Liver (tissue), 9 donors: ENCODE measurements around the gene NOS1AP. TPM values are rescaled to one million over a fixed set of nuclear protein-coding genes. Genes with fewer than 3 reads are reported as not detected.

Experiments
- DNase-seq: peaks from one replicate; pipeline ENCODE4 v3.0.0-alpha.2; 2017; ENCODE audit warnings: low spot score
- H3K27ac ChIP-seq, 2 donors: one replicate each; pipeline ENCODE4 v1.7.0; 2013; ENCODE audit warnings: inconsistent platforms in 2 of 2, low read length in 2 of 2, control low read depth in 1 of 2, low read depth in 1 of 2, mild to moderate bottlenecking in 1 of 2
- H3K27me3 ChIP-seq, 4 donors: one replicate each; pipeline versions ENCODE4 v1.6.1 to v1.7.0; 2013; ENCODE audit warnings: low read length in 3 of 4, inconsistent platforms in 1 of 4, mild to moderate bottlenecking in 1 of 4, moderate library complexity in 1 of 4; ENCODE audit not compliant: control insufficient read depth in 4 of 4, insufficient read depth in 4 of 4
- H3K36me3 ChIP-seq, 4 donors: one replicate each; pipeline versions ENCODE4 v1.6.1 to v1.7.0; 2013; ENCODE audit warnings: low read length in 3 of 4, mild to moderate bottlenecking in 3 of 4, low read depth in 1 of 4, moderate library complexity in 1 of 4; ENCODE audit not compliant: control insufficient read depth in 4 of 4, insufficient read depth in 3 of 4
- H3K4me1 ChIP-seq, 4 donors: one replicate each; pipeline versions ENCODE4 v1.6.1 to v1.7.0; 2013; ENCODE audit warnings: low read length in 3 of 4, mild to moderate bottlenecking in 3 of 4, moderate library complexity in 1 of 4; ENCODE audit not compliant: control insufficient read depth in 4 of 4, insufficient read depth in 4 of 4
- H3K4me3 ChIP-seq, 3 donors: one replicate each; pipeline versions ENCODE4 v1.6.1 to v1.7.0; 2013; ENCODE audit warnings: low read length in 3 of 3, control low read depth in 1 of 3, low read depth in 1 of 3, mild to moderate bottlenecking in 1 of 3
- H3K9ac ChIP-seq, 2 donors: one replicate each; pipeline ENCODE4 v1.7.0; 2013; ENCODE audit warnings: low read length in 2 of 2, mild to moderate bottlenecking in 2 of 2, moderate library complexity in 2 of 2, control low read depth in 1 of 2, low read depth in 1 of 2
- H3K9me3 ChIP-seq, 4 donors: one replicate each; pipeline versions ENCODE4 v1.6.1 to v1.7.0; 2013; ENCODE audit warnings: low read length in 3 of 4; ENCODE audit not compliant: control insufficient read depth in 4 of 4
- CTCF ChIP-seq: fragments of 150-350 bp; IDR thresholded peaks from 2 replicates; pipeline ENCODE4 v1.5.1; 2017; ENCODE audit warnings: improper control_type of control experiment, low read depth, low read length; ENCODE audit not compliant: missing input control
- EGR1 ChIP-seq, 2 donors: IDR thresholded peaks; 2 replicates each; pipeline ENCODE4 v1.6.1; 2016 to 2018; ENCODE audit warnings: antibody characterized with exemption in 2 of 2, low read depth in 2 of 2
- FOXA1 ChIP-seq: IDR thresholded peaks from 2 replicates; pipeline ENCODE4 v1.6.1; 2016; ENCODE audit warnings: antibody characterized with exemption
- FOXA2 ChIP-seq: IDR thresholded peaks from 2 replicates; pipeline ENCODE4 v1.6.1; 2016; ENCODE audit warnings: antibody characterized with exemption
- GABPA ChIP-seq, 2 donors: IDR thresholded peaks in 1 of 2; conservative IDR thresholded peaks in 1 of 2; 2 replicates each; pipeline ENCODE4 v1.6.1; 2016; ENCODE audit warnings: antibody characterized with exemption in 2 of 2, mild to moderate bottlenecking in 1 of 2, moderate library complexity in 1 of 2
- HNF4A ChIP-seq, 2 donors: conservative IDR thresholded peaks; 2 replicates each; pipeline ENCODE4 v1.6.1; 2016; ENCODE audit warnings: antibody characterized with exemption in 2 of 2, mild to moderate bottlenecking in 2 of 2
- HNF4G ChIP-seq: IDR thresholded peaks from 2 replicates; pipeline ENCODE4 v1.6.1; 2016; ENCODE audit warnings: antibody characterized with exemption
- JUND ChIP-seq, 2 donors: IDR thresholded peaks; 2 replicates each; pipeline ENCODE4 v1.6.1; 2016; ENCODE audit warnings: antibody characterized with exemption in 2 of 2
- NR2F2 ChIP-seq: IDR thresholded peaks from 2 replicates; pipeline ENCODE4 v1.6.1; 2016; ENCODE audit warnings: antibody characterized with exemption
- TAF1 ChIP-seq: conservative IDR thresholded peaks from 2 replicates; pipeline ENCODE4 v1.6.1; 2016; ENCODE audit warnings: antibody characterized with exemption, mild to moderate bottlenecking
- YY1 ChIP-seq: IDR thresholded peaks from 2 replicates; pipeline ENCODE4 v1.6.1; 2016; ENCODE audit warnings: antibody characterized with exemption, mild to moderate bottlenecking
- ZBTB33 ChIP-seq: IDR thresholded peaks from 2 replicates; pipeline ENCODE4 v1.6.1; 2016; ENCODE audit warnings: antibody characterized with exemption
- WGBS: extraction: QIAGEN DNeasy Blood & Tissue Kit; methylation state at CpG from one replicate; pipeline ENCODE4 v1.1.7; 2013; 5-methylcytosine and 5-hydroxymethylcytosine counted together
- polyA plus RNA-seq, 2 donors: library from polyadenylated mRNA; stranded (reverse) in 1 of 2; unstranded in 1 of 2; fragments of 200-250 nt in 1 of 2; fragments of >200 nt in 1 of 2; fragmentation: Nextera tagmentation in 1 of 2; extraction: Ambion mirVana in 1 of 2; gene quantifications; one replicate each; pipeline versions ENCODE4 v1.2.1 to v1.2.3, GENCODE V29; 2013 to 2015
- total RNA-seq, 2 donors: library from RNA; depleted of rRNA; stranded (reverse); fragments of >200 nt; gene quantifications; one replicate each; pipeline ENCODE4 v1.2.3, GENCODE V29; 2014
- TF ChIP-seq, protein P1 (sequence below): IDR thresholded peaks from 2 replicates; pipeline ENCODE4 v1.6.1; 2016; ENCODE audit warnings: antibody characterized with exemption
- TF ChIP-seq, protein P2 (sequence below): IDR thresholded peaks from 2 replicates; pipeline ENCODE4 v1.6.1; 2016; ENCODE audit warnings: antibody characterized with exemption
- donor health status: healthy.
- donor health status: healthy.
- donor health status: healthy.
- donor health status: healthy.
- donor health status: healthy.

Gene NOS1AP
- total and polyA plus RNA-seq, 4 donors: 1.4 to 13.0 (median 4.5) TPM

DNA sequence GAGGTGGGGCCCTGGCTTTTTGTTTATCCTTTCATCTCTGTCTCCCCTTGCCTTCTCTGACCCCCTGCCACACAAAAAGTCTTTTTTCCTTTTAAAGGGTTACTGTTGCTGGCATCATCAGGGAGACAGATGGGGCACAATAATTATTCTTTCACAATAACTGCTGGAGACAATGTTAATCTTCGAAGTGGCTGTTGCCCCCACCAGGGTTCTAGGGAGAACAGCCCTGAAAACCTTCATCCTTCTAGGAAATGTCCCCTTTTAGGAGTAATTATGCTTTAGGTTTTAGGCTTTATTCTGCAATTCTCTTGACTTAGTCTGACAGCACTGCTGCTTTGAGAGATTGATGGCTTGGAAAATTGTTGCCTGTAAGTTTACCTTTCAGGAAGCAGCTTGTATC, 150.0 kb downstream of the NOS1AP start:
- Histone ChIP-seq H3K27ac (no peak overlapping the region), H3K9me3 (no peaks in the 10 kb centered on the region), H3K4me3 (no peak overlapping the region), H3K9ac (no peak overlapping the region), H3K4me1 (peaks cover 0 to 17% (median 1%) of the 10 kb centered on the region in 4 donors), H3K27me3 (no peaks in the 10 kb centered on the region), H3K36me3 (no peaks in the 10 kb centered on the region)
- 88% methylated on average over 1 of the region's 1 CpG for WGBS
- no peak for DNase-seq
- TF ChIP-seq HNF4G (no peak), YY1 (no peak), GABPA (IDR thresholded peaks at IDR 0.05 in 1 of 2, conservative IDR thresholded peaks at IDR 0.05 in 1 of 2) (no peak)

DNA sequence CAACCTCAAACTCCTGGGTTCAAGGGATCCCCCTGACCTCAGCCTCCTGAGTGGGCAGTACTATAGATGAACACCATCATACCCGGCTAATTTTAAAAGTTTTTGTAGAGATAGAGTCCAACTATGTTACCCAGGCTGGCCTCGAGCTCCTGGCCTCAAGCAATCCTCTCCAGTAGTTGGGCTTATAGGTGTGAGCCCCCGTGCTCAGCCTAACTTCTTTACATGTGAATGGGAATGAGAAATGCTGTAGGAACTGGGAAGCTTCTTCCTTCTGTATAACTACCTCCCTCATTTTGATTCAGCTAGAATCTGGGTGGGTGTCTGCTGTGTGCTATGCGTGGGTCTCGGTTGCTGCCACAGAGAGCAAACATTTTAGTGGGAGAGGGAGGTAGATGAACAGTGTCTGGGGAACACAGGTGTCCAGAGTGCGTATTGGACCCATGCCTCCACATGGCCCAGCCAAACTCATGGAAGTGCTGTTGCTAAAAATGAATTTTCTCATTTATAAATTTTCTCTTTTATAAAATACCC, 150.6 kb downstream of the NOS1AP start:
- no peaks in the 10 kb centered on the region for H3K27me3 ChIP-seq
- no peak for DNase-seq
- peaks cover 0 to 17% (median under 1%) of the 10 kb centered on the region in 4 donors for H3K4me1 ChIP-seq
- no peaks in the 10 kb centered on the region for H3K9me3 ChIP-seq
- no peaks in the 10 kb centered on the region for H3K36me3 ChIP-seq
- no peak for TF ChIP-seq HNF4A (conservative IDR thresholded peaks at IDR 0.05)
- TF ChIP-seq, protein P1, sequence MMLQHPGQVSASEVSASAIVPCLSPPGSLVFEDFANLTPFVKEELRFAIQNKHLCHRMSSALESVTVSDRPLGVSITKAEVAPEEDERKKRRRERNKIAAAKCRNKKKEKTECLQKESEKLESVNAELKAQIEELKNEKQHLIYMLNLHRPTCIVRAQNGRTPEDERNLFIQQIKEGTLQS: no peak
- TF ChIP-seq JUND (IDR thresholded peaks at IDR 0.05): no peak
- TF ChIP-seq FOXA2: no peak
- TF ChIP-seq FOXA1: no peak
- no peak for TF ChIP-seq GABPA (IDR thresholded peaks at IDR 0.05 in 1 of 2, conservative IDR thresholded peaks at IDR 0.05 in 1 of 2)
- no peak for TF ChIP-seq YY1
- TF ChIP-seq, protein P2, sequence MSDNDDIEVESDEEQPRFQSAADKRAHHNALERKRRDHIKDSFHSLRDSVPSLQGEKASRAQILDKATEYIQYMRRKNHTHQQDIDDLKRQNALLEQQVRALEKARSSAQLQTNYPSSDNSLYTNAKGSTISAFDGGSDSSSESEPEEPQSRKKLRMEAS: no peak
- no peak for TF ChIP-seq NR2F2
- no peak for TF ChIP-seq TAF1
- no peak overlapping the region for H3K9ac ChIP-seq
- no peak overlapping the region for H3K4me3 ChIP-seq
- no peak overlapping the region for H3K27ac ChIP-seq
- 95% methylated on average over 6 of the region's 6 CpGs for WGBS

DNA sequence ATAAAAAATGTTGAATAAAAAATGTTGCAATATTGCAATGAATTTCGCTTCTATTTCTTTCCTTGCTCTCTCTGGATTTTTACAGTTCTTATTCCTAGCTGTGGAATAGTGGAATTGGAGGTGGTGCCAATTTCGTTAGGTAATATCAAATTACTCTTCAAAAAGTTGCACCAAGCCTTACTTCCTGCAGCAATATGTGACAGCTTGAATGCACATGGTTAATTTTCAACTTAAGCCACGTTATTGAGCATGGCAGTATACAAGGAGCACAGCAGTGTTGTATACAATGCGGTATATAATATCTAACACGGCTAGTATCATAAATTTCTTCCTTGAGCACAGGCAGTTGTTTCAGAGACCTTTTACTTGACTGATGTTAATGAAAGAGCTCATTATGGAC, 152.5 kb downstream of the NOS1AP start:
- WGBS: 55% methylated on average over 5 of the region's 5 CpGs
- no peaks in the 10 kb centered on the region for H3K9me3 ChIP-seq

More for the DNA sequence above, 152.5 kb downstream of the NOS1AP start:
- H3K27me3 ChIP-seq: no peaks in the 10 kb centered on the region
- H3K4me3 ChIP-seq: no peak overlapping the region
- TF ChIP-seq, protein P1: no peak
- TF ChIP-seq CTCF (no peak), FOXA2 (no peak), TAF1 (no peak), EGR1 (IDR thresholded peaks at IDR 0.05; ENCODE audit: low read depth in 2 of 2) (no peak), ZBTB33 (no peak)
- no peak overlapping the region for H3K27ac ChIP-seq
- no peak overlapping the region for H3K9ac ChIP-seq
- no peak for DNase-seq
- peaks cover 0 to 17% (median under 1%) of the 10 kb centered on the region in 4 donors for H3K4me1 ChIP-seq
- no peaks in the 10 kb centered on the region for H3K36me3 ChIP-seq
